Kidney (tissue), 14 donors: ENCODE results near the gene TRIM39. TPM values are rescaled to one million over a fixed set of nuclear protein-coding genes. Genes with fewer than 3 reads are reported as not detected.

Source experiments
- DNase-seq, 5 donors: peaks; one replicate each; pipeline ENCODE4 v3.0.0-alpha.2; 2013 to 2020
- FAIRE-seq: peaks from 2 replicates; lab custom pipeline; 2012; peaks lifted over from hg19 to GRCh38; lab: Jason Lieb, UNC
- H3K27ac ChIP-seq, 2 donors: one replicate each; pipeline ENCODE4 v1.7.0; 2013; ENCODE audit warnings: low read depth in 2 of 2, low read length in 2 of 2, inconsistent platforms in 1 of 2
- H3K27me3 ChIP-seq: one replicate; pipeline ENCODE4 v1.7.1; 2013; ENCODE audit warnings: low read length, inconsistent platforms; ENCODE audit not compliant: control insufficient read depth, insufficient read depth
- H3K36me3 ChIP-seq, 3 donors: one replicate each; pipeline versions ENCODE4 v1.7.0 to v1.7.1; 2013; ENCODE audit warnings: low read length in 3 of 3, control low read depth in 1 of 3, inconsistent platforms in 1 of 3; ENCODE audit not compliant: insufficient read depth in 3 of 3, control insufficient read depth in 2 of 3
- H3K4me1 ChIP-seq, 3 donors: one replicate each; pipeline versions ENCODE4 v1.7.0 to v1.7.1; 2013; ENCODE audit warnings: low read length in 3 of 3, inconsistent platforms in 1 of 3, low read depth in 1 of 3; ENCODE audit not compliant: control insufficient read depth in 2 of 3, insufficient read depth in 2 of 3
- H3K4me3 ChIP-seq, 3 donors: one replicate each; pipeline versions ENCODE4 v1.7.0 to v1.8.1; 2013; ENCODE audit warnings: low read length in 3 of 3, control low read depth in 1 of 3, inconsistent platforms in 1 of 3
- H3K9ac ChIP-seq, 3 donors: one replicate each; pipeline versions ENCODE4 v1.7.0 to v1.7.1; 2013; ENCODE audit warnings: low read length in 3 of 3, control low read depth in 1 of 3, inconsistent platforms in 1 of 3
- H3K9me3 ChIP-seq, 3 donors: one replicate each; pipeline versions ENCODE4 v1.7.0 to v1.7.1; 2013; ENCODE audit warnings: low read length in 3 of 3, control low read depth in 1 of 3, inconsistent platforms in 1 of 3; ENCODE audit not compliant: control insufficient read depth in 2 of 3, insufficient read depth in 1 of 3
- CTCF ChIP-seq: IDR thresholded peaks from 3 replicates; pipeline ENCODE4 v1.5.1; 2012; ENCODE audit warnings: mild to moderate bottlenecking, moderate library complexity, borderline replicate concordance; ENCODE audit not compliant: insufficient read depth; ENCODE audit errors: extremely low read depth
- intact Hi-C: fragments of 100-400 bp; cut with DNase I; formaldehyde crosslinking; loops from one replicate; pipeline ENCODE4 v1.11.1; 2022
- polyA plus RNA-seq: library from polyadenylated mRNA; stranded (reverse); fragments of 350-450 nt; fragmentation: Illumina TruSeq; extraction: RNeasy Lipid Tissue Mini Kit (QIAGEN cat#74804); gene quantifications from one replicate; pipeline ENCODE4 v1.2.3, GENCODE V29; 2014; ENCODE audit warnings: low read depth, low replicate concordance; ENCODE audit not compliant: insufficient read depth
- total RNA-seq: library from RNA; stranded (reverse); fragmentation: NEBNext Ultra II Directional; extraction: Animal tissue kit (Norgen Biotek cat#: 25700); gene quantifications from one replicate; pipeline ENCODE4 v1.2.1, GENCODE V29; 2021
- donor health status: control.
- donor health status: control.
- donor health status: control.
- donor health status: control.
- donor health status: control.
- donor health status: DM: yes; HTN: yes; CAD: no.
- donor health status: Normal renal cell carcinoma (clear cell type).

TRIM39 gene
- total and polyA plus RNA-seq, 2 donors from 2014 or later, result 8.6 to 17.7 TPM

- H3K4me3 ChIP-seq, result no peak overlapping the region
- no peak for TF ChIP-seq CTCF
- H3K9ac ChIP-seq, result no peak overlapping the region
- FAIRE-seq (no peak), DNase-seq (no peak)
- no peaks in the 10 kb centered on the region for H3K27me3 ChIP-seq
- H3K4me1 ChIP-seq, result no peaks in the 10 kb centered on the region
- H3K27ac ChIP-seq, result no peak overlapping the region
- H3K9me3 ChIP-seq, result peaks cover 0 to 46% (median 0%) of the 10 kb centered on the region in 3 donors
- peaks cover 6 to 7% (median 7%) of the 10 kb centered on the region in 3 donors for H3K36me3 ChIP-seq
- intact Hi-C loops, result no loop called here
Observed at GRCh38 chr6:30287139-30287538, 39.6 kb upstream of the TRIM39 start.

GRCh38 chr6:30295837-30296236 is 30.9 kb upstream of the TRIM39 start:
- H3K27me3 ChIP-seq, result no peaks in the 10 kb centered on the region
- intact Hi-C loops, result no loop called here
- DNase-seq (no peak), FAIRE-seq (no peak)
- no peak overlapping the region for H3K9ac ChIP-seq
- no peak overlapping the region for H3K27ac ChIP-seq
- H3K4me1 ChIP-seq, result no peaks in the 10 kb centered on the region
- H3K4me3 ChIP-seq, result no peak overlapping the region
- TF ChIP-seq CTCF, result no peak
- H3K36me3 ChIP-seq, result peaks cover 0 to 13% (median 11%) of the 10 kb centered on the region in 3 donors
- H3K9me3 ChIP-seq, result no peaks in the 10 kb centered on the region

GRCh38 chr6:30304002-30304401 is 22.7 kb upstream of the TRIM39 start:
- H3K4me1 ChIP-seq, result no peaks in the 10 kb centered on the region
- no peaks in the 10 kb centered on the region for H3K27me3 ChIP-seq
- DNase-seq (no peak), FAIRE-seq (no peak)
- H3K9ac ChIP-seq, result no peak overlapping the region
- no peak for TF ChIP-seq CTCF
- H3K36me3 ChIP-seq, result no peaks in the 10 kb centered on the region
- intact Hi-C loops, result no loop called here
- no peak overlapping the region for H3K4me3 ChIP-seq
- H3K27ac ChIP-seq, result no peak overlapping the region
- H3K9me3 ChIP-seq, result no peaks in the 10 kb centered on the region

- no peak for FAIRE-seq
- Histone ChIP-seq H3K4me3 (no peak overlapping the region), H3K36me3 (peaks cover 0 to 9% (median 2%) of the 10 kb centered on the region in 3 donors), H3K9me3 (no peaks in the 10 kb centered on the region), H3K9ac (no peak overlapping the region), H3K27ac (no peak overlapping the region), H3K27me3 (no peaks in the 10 kb centered on the region), H3K4me1 (no peaks in the 10 kb centered on the region)
- TF ChIP-seq CTCF, result no peak
- DNase-seq, result peak in 3 of 5 donors; percentile 13 to 41 (median 17)
- intact Hi-C loops, result no loop called here
Observed at GRCh38 chr6:30311101-30311500, 15.6 kb upstream of the TRIM39 start.
